HEK293 (cell line): ENCODE measurements around the gene ACSF2.

Source experiments
- EGR2 ChIP-seq: fragments of 450-650 bp; formaldehyde crosslinking; IDR thresholded peaks from 2 replicates; pipeline ENCODE4 v1.5.1; 2016; ENCODE audit warnings: low read depth, missing biosample characterization, missing genetic modification characterization
- ZNF404 ChIP-seq: fragments of 450-650 bp; formaldehyde crosslinking; IDR thresholded peaks from 2 replicates; pipeline ENCODE4 v1.5.1; 2017; ENCODE audit warnings: missing biosample characterization, missing genetic modification characterization
- ZNF521 ChIP-seq: fragments of 450-650 bp; formaldehyde crosslinking; IDR thresholded peaks from 2 replicates; pipeline ENCODE4 v1.5.1; 2017; ENCODE audit warnings: missing biosample characterization, mild to moderate bottlenecking, missing genetic modification characterization
- TF ChIP-seq, protein P1 (sequence below): fragments of 450-650 bp; formaldehyde crosslinking; IDR thresholded peaks from 2 replicates; pipeline ENCODE4 v1.5.1; 2016; ENCODE audit warnings: missing biosample characterization, missing genetic modification characterization
- TF ChIP-seq, protein P2 (sequence below): fragments of 450-650 bp; formaldehyde crosslinking; optimal IDR thresholded peaks from 2 replicates; pipeline ENCODE3; 2016; ENCODE audit warnings: missing biosample characterization, mild to moderate bottlenecking, missing genetic modification characterization

DNA sequence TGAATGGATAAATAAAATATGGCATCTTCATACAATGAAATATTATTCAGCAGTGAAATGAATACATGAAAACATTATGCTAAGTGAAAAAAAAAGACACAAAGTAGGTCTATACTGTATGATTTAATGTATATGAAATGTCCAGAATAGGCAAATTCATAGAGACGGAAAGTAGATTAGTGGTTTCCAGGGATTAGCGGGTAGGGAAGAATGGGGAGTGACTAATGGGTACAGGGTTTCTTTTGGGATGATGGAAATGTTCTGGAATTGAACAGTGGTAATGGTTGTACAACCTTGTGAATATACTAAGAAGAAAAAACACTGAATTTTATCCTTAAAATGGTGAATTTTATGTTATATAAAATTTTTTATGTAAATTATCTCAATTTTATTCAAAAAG lies 73.7 kb downstream of the ACSF2 start:
- TF ChIP-seq, protein P1, sequence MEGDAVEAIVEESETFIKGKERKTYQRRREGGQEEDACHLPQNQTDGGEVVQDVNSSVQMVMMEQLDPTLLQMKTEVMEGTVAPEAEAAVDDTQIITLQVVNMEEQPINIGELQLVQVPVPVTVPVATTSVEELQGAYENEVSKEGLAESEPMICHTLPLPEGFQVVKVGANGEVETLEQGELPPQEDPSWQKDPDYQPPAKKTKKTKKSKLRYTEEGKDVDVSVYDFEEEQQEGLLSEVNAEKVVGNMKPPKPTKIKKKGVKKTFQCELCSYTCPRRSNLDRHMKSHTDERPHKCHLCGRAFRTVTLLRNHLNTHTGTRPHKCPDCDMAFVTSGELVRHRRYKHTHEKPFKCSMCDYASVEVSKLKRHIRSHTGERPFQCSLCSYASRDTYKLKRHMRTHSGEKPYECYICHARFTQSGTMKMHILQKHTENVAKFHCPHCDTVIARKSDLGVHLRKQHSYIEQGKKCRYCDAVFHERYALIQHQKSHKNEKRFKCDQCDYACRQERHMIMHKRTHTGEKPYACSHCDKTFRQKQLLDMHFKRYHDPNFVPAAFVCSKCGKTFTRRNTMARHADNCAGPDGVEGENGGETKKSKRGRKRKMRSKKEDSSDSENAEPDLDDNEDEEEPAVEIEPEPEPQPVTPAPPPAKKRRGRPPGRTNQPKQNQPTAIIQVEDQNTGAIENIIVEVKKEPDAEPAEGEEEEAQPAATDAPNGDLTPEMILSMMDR (tag by site-specific recombination), result no peak
- no peak for TF ChIP-seq ZNF404 (tag by site-specific recombination)
- TF ChIP-seq EGR2 (tag by site-specific recombination), result no peak
- TF ChIP-seq ZNF521, result no peak
- TF ChIP-seq, protein P2, sequence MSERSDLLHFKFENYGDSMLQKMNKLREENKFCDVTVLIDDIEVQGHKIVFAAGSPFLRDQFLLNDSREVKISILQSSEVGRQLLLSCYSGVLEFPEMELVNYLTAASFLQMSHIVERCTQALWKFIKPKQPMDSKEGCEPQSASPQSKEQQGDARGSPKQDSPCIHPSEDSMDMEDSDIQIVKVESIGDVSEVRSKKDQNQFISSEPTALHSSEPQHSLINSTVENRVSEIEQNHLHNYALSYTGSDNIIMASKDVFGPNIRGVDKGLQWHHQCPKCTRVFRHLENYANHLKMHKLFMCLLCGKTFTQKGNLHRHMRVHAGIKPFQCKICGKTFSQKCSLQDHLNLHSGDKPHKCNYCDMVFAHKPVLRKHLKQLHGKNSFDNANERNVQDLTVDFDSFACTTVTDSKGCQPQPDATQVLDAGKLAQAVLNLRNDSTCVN (tag by site-specific recombination), result no peak
